ENCODE results near the gene ANO10.

GRCh38 chr3:43624619-43625305 lies 3.0 kb upstream of the ANO10 start:
- no peak for TF ChIP-seq CTCF (IDR thresholded peaks at IDR 0.05; ENCODE audit: control extremely low read depth in 1 of 3, insufficient read depth in 1 of 3, low read depth in 1 of 3, low read length in 3 of 3)
- no peak for TF ChIP-seq ZNF274 (IDR thresholded peaks at IDR 0.05; ENCODE audit: borderline replicate concordance, extremely low read depth, low read length)
- TF ChIP-seq SAP30 (IDR thresholded peaks at IDR 0.05; ENCODE audit: insufficient read depth, insufficient replicate concordance, low read length) = no peak
- TF ChIP-seq TAF1 (IDR thresholded peaks at IDR 0.05; ENCODE audit: low read depth, low read length) = no peak
- TF ChIP-seq HDAC2 (IDR thresholded peaks at IDR 0.05; ENCODE audit: borderline replicate concordance in 1 of 2, low read depth in 2 of 2, low read length in 2 of 2) = no peak
- no peak for TF ChIP-seq RFX5 (IDR thresholded peaks at IDR 0.05; ENCODE audit: borderline replicate concordance, low read depth, low read length)
- TF ChIP-seq JUND (IDR thresholded peaks at IDR 0.05; ENCODE audit: low read length) = no peak
- TF ChIP-seq SIN3A (conservative IDR thresholded peaks at IDR 0.05 in 1 of 2, IDR thresholded peaks at IDR 0.05 in 1 of 2; ENCODE audit: low read depth in 1 of 2, low read length in 2 of 2) = no peak
- TF ChIP-seq POLR2A (IDR thresholded peaks at IDR 0.05; ENCODE audit: control extremely low read depth in 1 of 2, low read depth in 2 of 2, low read length in 2 of 2) = no peak
- TF ChIP-seq RXRA (IDR thresholded peaks at IDR 0.05; ENCODE audit: insufficient read depth, low read depth, low read length) = no peak
- no peak for TF ChIP-seq POLR2AphosphoS5 (IDR thresholded peaks at IDR 0.05; ENCODE audit: low read depth, low read length)
- TF ChIP-seq TCF12 (IDR thresholded peaks at IDR 0.05; ENCODE audit: low read depth, low read length) = no peak
- TF ChIP-seq TAF7 (optimal IDR thresholded peaks at IDR 0.05; ENCODE audit: borderline replicate concordance, low read depth, low read length) = no peak

All from H1 (cell line).